ENCODE data around the gene PIKFYVE.

PIKFYVE gene

DNA sequence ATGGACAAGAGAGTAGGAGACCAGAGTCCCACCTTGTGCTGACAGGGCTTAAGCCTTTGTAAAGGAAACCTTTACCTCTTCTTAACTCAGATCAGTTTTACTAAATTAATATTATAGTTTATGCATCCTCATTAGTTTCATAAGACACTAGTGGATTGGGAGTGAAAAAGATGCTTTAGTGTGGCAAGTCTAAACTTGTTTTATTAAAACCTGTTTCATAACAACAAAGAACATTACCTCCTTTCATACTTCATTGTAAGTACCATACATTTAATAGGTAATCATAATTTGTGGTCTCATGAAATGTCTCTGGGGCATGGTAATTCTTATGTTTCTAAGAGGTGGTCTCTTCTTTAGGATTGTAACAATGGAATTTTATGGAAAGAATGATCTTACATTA is 63.4 kb downstream of the PIKFYVE start:
- TF ChIP-seq ZNF776 (tag by site-specific recombination; IDR thresholded peaks at IDR 0.05; ENCODE audit: borderline replicate concordance) (no peak), ZNF791 (tag by site-specific recombination; IDR thresholded peaks at IDR 0.05) (no peak), ZNF785 (tag by site-specific recombination; IDR thresholded peaks at IDR 0.05) (no peak), ZNF391 (tag by site-specific recombination; IDR thresholded peaks at IDR 0.05; ENCODE audit: borderline replicate concordance, low read depth) (no peak), HOXC10 (CRISPR knock-in tag; IDR thresholded peaks at IDR 0.05) (no peak)
- no peak overlapping the region for H3K27ac ChIP-seq (ENCODE audit: extremely low read depth, low read depth, low read length)

DNA sequence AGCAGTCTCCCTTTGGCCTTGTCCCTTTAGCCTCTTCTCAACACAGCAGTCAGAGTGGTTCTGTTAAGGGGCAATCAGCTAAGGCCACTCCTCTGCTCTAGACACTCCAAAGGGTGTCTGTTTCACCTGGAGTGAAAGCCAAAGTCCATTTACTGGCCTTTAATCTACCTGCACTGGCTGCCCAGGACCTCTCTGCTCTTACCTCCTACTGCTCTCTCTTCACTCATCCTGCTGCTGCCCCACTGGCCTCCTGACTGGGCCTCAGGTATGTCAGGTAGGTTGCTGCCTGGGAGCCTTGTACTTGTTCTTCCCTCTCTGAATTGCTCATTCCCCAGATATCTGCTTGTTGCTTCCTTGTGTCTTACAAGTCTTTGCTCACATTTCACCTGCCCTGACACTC is 68.2 kb downstream of the PIKFYVE start:
- H3K36me3 ChIP-seq (ENCODE audit: control insufficient read depth in 2 of 2, insufficient read depth in 1 of 2, low read length in 2 of 2) = peaks cover 36 to 80% of the 10 kb centered on the region in 2 experiments
- CTCF ChIA-PET = no interaction called here

More for the DNA sequence above, 63.4 kb downstream of the PIKFYVE start:
- peaks cover 27 to 74% of the 10 kb centered on the region in 2 experiments for H3K36me3 ChIP-seq (ENCODE audit: control insufficient read depth in 2 of 2, insufficient read depth in 1 of 2, low read length in 2 of 2)
- ChIA-PET CTCF (no interaction called here), POLR2A (no interaction called here)
- H3K4me1 ChIP-seq (ENCODE audit: control insufficient read depth, insufficient read depth, low read length) = no peaks in the 10 kb centered on the region
- no peak overlapping the region for H3K4me3 ChIP-seq (ENCODE audit: low read depth, low read length)
- no peaks in the 10 kb centered on the region for H3K9me3 ChIP-seq (ENCODE audit: control insufficient read depth, insufficient read depth, low read depth, low read length)

More for the DNA sequence above, 68.2 kb downstream of the PIKFYVE start:
- Histone ChIP-seq H3K4me3 (ENCODE audit: low read depth, low read length) (no peak overlapping the region), H3K9me3 (ENCODE audit: control insufficient read depth, insufficient read depth, low read depth, low read length) (no peaks in the 10 kb centered on the region), H3K4me1 (ENCODE audit: control insufficient read depth, insufficient read depth, low read length) (no peaks in the 10 kb centered on the region), H3K27ac (ENCODE audit: extremely low read depth, low read depth, low read length) (no peak overlapping the region)
- POLR2A ChIA-PET = no interaction called here
- no peak for TF ChIP-seq ZNF843 (tag by site-specific recombination; IDR thresholded peaks at IDR 0.05)
- no peak for TF ChIP-seq ZNF747 (tag by site-specific recombination; IDR thresholded peaks at IDR 0.05)
- TF ChIP-seq, protein P1, sequence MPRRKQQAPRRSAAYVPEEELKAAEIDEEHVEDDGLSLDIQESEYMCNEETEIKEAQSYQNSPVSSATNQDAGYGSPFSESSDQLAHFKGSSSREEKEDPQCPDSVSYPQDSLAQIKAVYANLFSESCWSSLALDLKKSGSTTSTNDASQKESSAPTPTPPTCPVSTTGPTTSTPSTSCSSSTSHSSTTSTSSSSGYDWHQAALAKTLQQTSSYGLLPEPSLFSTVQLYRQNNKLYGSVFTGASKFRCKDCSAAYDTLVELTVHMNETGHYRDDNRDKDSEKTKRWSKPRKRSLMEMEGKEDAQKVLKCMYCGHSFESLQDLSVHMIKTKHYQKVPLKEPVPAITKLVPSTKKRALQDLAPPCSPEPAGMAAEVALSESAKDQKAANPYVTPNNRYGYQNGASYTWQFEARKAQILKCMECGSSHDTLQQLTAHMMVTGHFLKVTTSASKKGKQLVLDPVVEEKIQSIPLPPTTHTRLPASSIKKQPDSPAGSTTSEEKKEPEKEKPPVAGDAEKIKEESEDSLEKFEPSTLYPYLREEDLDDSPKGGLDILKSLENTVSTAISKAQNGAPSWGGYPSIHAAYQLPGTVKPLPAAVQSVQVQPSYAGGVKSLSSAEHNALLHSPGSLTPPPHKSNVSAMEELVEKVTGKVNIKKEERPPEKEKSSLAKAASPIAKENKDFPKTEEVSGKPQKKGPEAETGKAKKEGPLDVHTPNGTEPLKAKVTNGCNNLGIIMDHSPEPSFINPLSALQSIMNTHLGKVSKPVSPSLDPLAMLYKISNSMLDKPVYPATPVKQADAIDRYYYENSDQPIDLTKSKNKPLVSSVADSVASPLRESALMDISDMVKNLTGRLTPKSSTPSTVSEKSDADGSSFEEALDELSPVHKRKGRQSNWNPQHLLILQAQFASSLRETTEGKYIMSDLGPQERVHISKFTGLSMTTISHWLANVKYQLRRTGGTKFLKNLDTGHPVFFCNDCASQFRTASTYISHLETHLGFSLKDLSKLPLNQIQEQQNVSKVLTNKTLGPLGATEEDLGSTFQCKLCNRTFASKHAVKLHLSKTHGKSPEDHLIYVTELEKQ (tag by site-specific recombination; IDR thresholded peaks at IDR 0.05; ENCODE audit: borderline replicate concordance) = no peak
- no peak for TF ChIP-seq ZBTB48 (tag by site-specific recombination; IDR thresholded peaks at IDR 0.05)
- TF ChIP-seq, protein P2, sequence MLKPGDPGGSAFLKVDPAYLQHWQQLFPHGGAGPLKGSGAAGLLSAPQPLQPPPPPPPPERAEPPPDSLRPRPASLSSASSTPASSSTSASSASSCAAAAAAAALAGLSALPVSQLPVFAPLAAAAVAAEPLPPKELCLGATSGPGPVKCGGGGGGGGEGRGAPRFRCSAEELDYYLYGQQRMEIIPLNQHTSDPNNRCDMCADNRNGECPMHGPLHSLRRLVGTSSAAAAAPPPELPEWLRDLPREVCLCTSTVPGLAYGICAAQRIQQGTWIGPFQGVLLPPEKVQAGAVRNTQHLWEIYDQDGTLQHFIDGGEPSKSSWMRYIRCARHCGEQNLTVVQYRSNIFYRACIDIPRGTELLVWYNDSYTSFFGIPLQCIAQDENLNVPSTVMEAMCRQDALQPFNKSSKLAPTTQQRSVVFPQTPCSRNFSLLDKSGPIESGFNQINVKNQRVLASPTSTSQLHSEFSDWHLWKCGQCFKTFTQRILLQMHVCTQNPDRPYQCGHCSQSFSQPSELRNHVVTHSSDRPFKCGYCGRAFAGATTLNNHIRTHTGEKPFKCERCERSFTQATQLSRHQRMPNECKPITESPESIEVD (tag by site-specific recombination; IDR thresholded peaks at IDR 0.05) = no peak
- TF ChIP-seq YY1 (tag by site-specific recombination; IDR thresholded peaks at IDR 0.05) = no peak
- TF ChIP-seq ZNF776 (tag by site-specific recombination; IDR thresholded peaks at IDR 0.05; ENCODE audit: borderline replicate concordance) = no peak
- TF ChIP-seq ZNF2 (tag by site-specific recombination; IDR thresholded peaks at IDR 0.05) = no peak
- no peak for TF ChIP-seq REPIN1 (tag by site-specific recombination; IDR thresholded peaks at IDR 0.05; ENCODE audit: low read depth)
- TF ChIP-seq, protein P3, sequence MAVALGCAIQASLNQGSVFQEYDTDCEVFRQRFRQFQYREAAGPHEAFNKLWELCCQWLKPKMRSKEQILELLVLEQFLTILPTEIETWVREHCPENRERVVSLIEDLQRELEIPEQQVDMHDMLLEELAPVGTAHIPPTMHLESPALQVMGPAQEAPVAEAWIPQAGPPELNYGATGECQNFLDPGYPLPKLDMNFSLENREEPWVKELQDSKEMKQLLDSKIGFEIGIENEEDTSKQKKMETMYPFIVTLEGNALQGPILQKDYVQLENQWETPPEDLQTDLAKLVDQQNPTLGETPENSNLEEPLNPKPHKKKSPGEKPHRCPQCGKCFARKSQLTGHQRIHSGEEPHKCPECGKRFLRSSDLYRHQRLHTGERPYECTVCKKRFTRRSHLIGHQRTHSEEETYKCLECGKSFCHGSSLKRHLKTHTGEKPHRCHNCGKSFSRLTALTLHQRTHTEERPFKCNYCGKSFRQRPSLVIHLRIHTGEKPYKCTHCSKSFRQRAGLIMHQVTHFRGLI (tag by site-specific recombination; IDR thresholded peaks at IDR 0.05) = no peak
- TF ChIP-seq, protein P4, sequence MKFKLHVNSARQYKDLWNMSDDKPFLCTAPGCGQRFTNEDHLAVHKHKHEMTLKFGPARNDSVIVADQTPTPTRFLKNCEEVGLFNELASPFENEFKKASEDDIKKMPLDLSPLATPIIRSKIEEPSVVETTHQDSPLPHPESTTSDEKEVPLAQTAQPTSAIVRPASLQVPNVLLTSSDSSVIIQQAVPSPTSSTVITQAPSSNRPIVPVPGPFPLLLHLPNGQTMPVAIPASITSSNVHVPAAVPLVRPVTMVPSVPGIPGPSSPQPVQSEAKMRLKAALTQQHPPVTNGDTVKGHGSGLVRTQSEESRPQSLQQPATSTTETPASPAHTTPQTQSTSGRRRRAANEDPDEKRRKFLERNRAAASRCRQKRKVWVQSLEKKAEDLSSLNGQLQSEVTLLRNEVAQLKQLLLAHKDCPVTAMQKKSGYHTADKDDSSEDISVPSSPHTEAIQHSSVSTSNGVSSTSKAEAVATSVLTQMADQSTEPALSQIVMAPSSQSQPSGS (tag by site-specific recombination; IDR thresholded peaks at IDR 0.05; ENCODE audit: low read depth) = no peak
- TF ChIP-seq ZNF701 (tag by site-specific recombination; IDR thresholded peaks at IDR 0.05) = no peak
- TF ChIP-seq ZNF560 (tag by site-specific recombination; IDR thresholded peaks at IDR 0.05; ENCODE audit: borderline replicate concordance) = no peak
- TF ChIP-seq ZNF670 (tag by site-specific recombination; IDR thresholded peaks at IDR 0.05; ENCODE audit: low read depth) = no peak
- no peak for TF ChIP-seq ZNF354C (tag by site-specific recombination; IDR thresholded peaks at IDR 0.05; ENCODE audit: borderline replicate concordance, low read depth)
- no peak for TF ChIP-seq ZNF585B (tag by site-specific recombination; IDR thresholded peaks at IDR 0.05)
- TF ChIP-seq ZNF629 (tag by site-specific recombination; IDR thresholded peaks at IDR 0.05) = no peak
- no peak for TF ChIP-seq GLIS2 (tag by site-specific recombination; IDR thresholded peaks at IDR 0.05)
